ENCODE measurements around the gene ZNF407. TPM values are rescaled to one million over a fixed set of nuclear protein-coding genes. Genes with fewer than 3 reads are reported as not detected.

Gene ZNF407
- total RNA-seq, 1 experiment from 2014 or later = 15.9 TPM

- intact Hi-C loops (cut with micrococcal nuclease; ENCODE audit: unreplicated experiment) = no loop called here
- TF ChIP-seq, protein P1, sequence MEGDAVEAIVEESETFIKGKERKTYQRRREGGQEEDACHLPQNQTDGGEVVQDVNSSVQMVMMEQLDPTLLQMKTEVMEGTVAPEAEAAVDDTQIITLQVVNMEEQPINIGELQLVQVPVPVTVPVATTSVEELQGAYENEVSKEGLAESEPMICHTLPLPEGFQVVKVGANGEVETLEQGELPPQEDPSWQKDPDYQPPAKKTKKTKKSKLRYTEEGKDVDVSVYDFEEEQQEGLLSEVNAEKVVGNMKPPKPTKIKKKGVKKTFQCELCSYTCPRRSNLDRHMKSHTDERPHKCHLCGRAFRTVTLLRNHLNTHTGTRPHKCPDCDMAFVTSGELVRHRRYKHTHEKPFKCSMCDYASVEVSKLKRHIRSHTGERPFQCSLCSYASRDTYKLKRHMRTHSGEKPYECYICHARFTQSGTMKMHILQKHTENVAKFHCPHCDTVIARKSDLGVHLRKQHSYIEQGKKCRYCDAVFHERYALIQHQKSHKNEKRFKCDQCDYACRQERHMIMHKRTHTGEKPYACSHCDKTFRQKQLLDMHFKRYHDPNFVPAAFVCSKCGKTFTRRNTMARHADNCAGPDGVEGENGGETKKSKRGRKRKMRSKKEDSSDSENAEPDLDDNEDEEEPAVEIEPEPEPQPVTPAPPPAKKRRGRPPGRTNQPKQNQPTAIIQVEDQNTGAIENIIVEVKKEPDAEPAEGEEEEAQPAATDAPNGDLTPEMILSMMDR (conservative IDR thresholded peaks at IDR 0.05; ENCODE audit: low read depth, low read length) = no peak
- no peak for TF ChIP-seq EZH2 (IDR thresholded peaks at IDR 0.05; ENCODE audit: borderline replicate concordance, low read depth, low read length, poor library complexity, severe bottlenecking)
- Histone ChIP-seq H3K4me1 (ENCODE audit: insufficient read depth, low read length, poor library complexity, severe bottlenecking) (no peaks in the 10 kb centered on the region), H3K27ac (ENCODE audit: low read depth, low read length, poor library complexity, severe bottlenecking) (no peak overlapping the region), H3K36me3 (ENCODE audit: insufficient read depth, low read length, poor library complexity, severe bottlenecking) (no peaks in the 10 kb centered on the region), H3K4me3 (ENCODE audit: low read depth, low read length, poor library complexity, severe bottlenecking) (no peak overlapping the region), H3K9me3 (ENCODE audit: low read depth, low read length, poor library complexity, severe bottlenecking) (no peaks in the 10 kb centered on the region), H3K27me3 (replicated peaks; ENCODE audit: insufficient read depth, low read depth, low read length, poor library complexity) (no peaks in the 10 kb centered on the region)
- POLR2A ChIA-PET (ENCODE audit: low non-redundant PET) = no interaction called here
- CTCF ChIA-PET = no interaction called here
- no TSS peak for BruUV-seq (replicated peaks)
- no peak for DNase-seq (ENCODE audit: low spot score)
Observed at GRCh38 chr18:74739926-74740325, 142.3 kb downstream of the ZNF407 start.

- POLR2A ChIA-PET (ENCODE audit: low non-redundant PET) = no interaction called here
- TF ChIP-seq, protein P1 (conservative IDR thresholded peaks at IDR 0.05; ENCODE audit: low read depth, low read length) = no peak
- no peak for TF ChIP-seq EZH2 (IDR thresholded peaks at IDR 0.05; ENCODE audit: borderline replicate concordance, low read depth, low read length, poor library complexity, severe bottlenecking)
- CTCF ChIA-PET = no interaction called here
- no peaks in the 10 kb centered on the region for H3K36me3 ChIP-seq (ENCODE audit: insufficient read depth, low read length, poor library complexity, severe bottlenecking)
- no TSS peak for BruUV-seq (replicated peaks)
- no peaks in the 10 kb centered on the region for H3K27me3 ChIP-seq (replicated peaks; ENCODE audit: insufficient read depth, low read depth, low read length, poor library complexity)
- intact Hi-C loops (cut with micrococcal nuclease; ENCODE audit: unreplicated experiment) = no loop called here
- no peaks in the 10 kb centered on the region for H3K9me3 ChIP-seq (ENCODE audit: low read depth, low read length, poor library complexity, severe bottlenecking)
- H3K4me1 ChIP-seq (ENCODE audit: insufficient read depth, low read length, poor library complexity, severe bottlenecking) = no peaks in the 10 kb centered on the region
- no peak for DNase-seq (ENCODE audit: low spot score)
- H3K4me3 ChIP-seq (ENCODE audit: low read depth, low read length, poor library complexity, severe bottlenecking) = no peak overlapping the region
- H3K27ac ChIP-seq (ENCODE audit: low read depth, low read length, poor library complexity, severe bottlenecking) = no peak overlapping the region
Observed at GRCh38 chr18:74742573-74743243, 145.0 kb downstream of the ZNF407 start.

- Histone ChIP-seq H3K4me1 (ENCODE audit: insufficient read depth, low read length, poor library complexity, severe bottlenecking) (no peaks in the 10 kb centered on the region), H3K27me3 (replicated peaks; ENCODE audit: insufficient read depth, low read depth, low read length, poor library complexity) (no peaks in the 10 kb centered on the region), H3K9me3 (ENCODE audit: low read depth, low read length, poor library complexity, severe bottlenecking) (no peaks in the 10 kb centered on the region), H3K27ac (ENCODE audit: low read depth, low read length, poor library complexity, severe bottlenecking) (no peak overlapping the region), H3K36me3 (ENCODE audit: insufficient read depth, low read length, poor library complexity, severe bottlenecking) (no peaks in the 10 kb centered on the region), H3K4me3 (ENCODE audit: low read depth, low read length, poor library complexity, severe bottlenecking) (no peak overlapping the region)
- CTCF ChIA-PET = no interaction called here
- TF ChIP-seq, protein P1 (conservative IDR thresholded peaks at IDR 0.05; ENCODE audit: low read depth, low read length) = no peak
- no peak for TF ChIP-seq EZH2 (IDR thresholded peaks at IDR 0.05; ENCODE audit: borderline replicate concordance, low read depth, low read length, poor library complexity, severe bottlenecking)
- POLR2A ChIA-PET (ENCODE audit: low non-redundant PET) = no interaction called here
- no peak for DNase-seq (ENCODE audit: low spot score)
- no TSS peak for BruUV-seq (replicated peaks)
- intact Hi-C loops (cut with micrococcal nuclease; ENCODE audit: unreplicated experiment) = no loop called here
Observed at GRCh38 chr18:74745633-74746403, 148.1 kb downstream of the ZNF407 start.

Measured in A673 (cell line).